Activated naive CD4-positive, alpha-beta T cell (primary cell): ENCODE results near the gene PLPP4.
"Not testable (repeated sequence)": the region's sequence is repeated elsewhere in the genome, so short reads cannot be mapped to it uniquely, and the experiment has no call there.

ENCODE experiments used
- DNase-seq, 4 experiments: peaks; one replicate each; lab custom pipeline; 2025; lab: John Stamatoyannopoulos, UW

The PLPP4 gene

GRCh38 chr10:120490288-120490687 is 33.3 kb downstream of the PLPP4 start:
- DNase-seq = no peak

- no peak for DNase-seq
These were observed 35.3 kb downstream of the PLPP4 start for GRCh38 chr10:120492346-120492745.

GRCh38 chr10:120493411-120494312 is 36.6 kb downstream of the PLPP4 start:
- no peak for DNase-seq

GRCh38 chr10:120494313-120494710 is 37.3 kb downstream of the PLPP4 start:
- no peak for DNase-seq

GRCh38 chr10:120495226-120496009 is 38.4 kb downstream of the PLPP4 start:
- no peak for DNase-seq

- DNase-seq = no peak
These were observed 42.9 kb downstream of the PLPP4 start for GRCh38 chr10:120499883-120500282.

- no peak for DNase-seq
These were observed 46.7 kb downstream of the PLPP4 start for GRCh38 chr10:120503689-120504088.

- not testable (repeated sequence) for DNase-seq
These were observed 47.2 kb downstream of the PLPP4 start for GRCh38 chr10:120504227-120504626.

GRCh38 chr10:120505056-120505455 is 48.0 kb downstream of the PLPP4 start:
- DNase-seq = no peak

- no peak for DNase-seq
These were observed 48.8 kb downstream of the PLPP4 start for GRCh38 chr10:120505866-120506265.

GRCh38 chr10:120506674-120507073 is 49.6 kb downstream of the PLPP4 start:
- DNase-seq = no peak

GRCh38 chr10:120507175-120507574 is 50.1 kb downstream of the PLPP4 start:
- DNase-seq = no peak

GRCh38 chr10:120507651-120508050 is 50.6 kb downstream of the PLPP4 start:
- no peak for DNase-seq

GRCh38 chr10:120508393-120508792 is 51.4 kb downstream of the PLPP4 start:
- DNase-seq = no peak

- no peak for DNase-seq
These were observed 51.9 kb downstream of the PLPP4 start for GRCh38 chr10:120508966-120509365.

- DNase-seq = no peak
These were observed 54.1 kb downstream of the PLPP4 start for GRCh38 chr10:120511165-120511564.

GRCh38 chr10:120513307-120513796 is 56.3 kb downstream of the PLPP4 start:
- no peak for DNase-seq

- DNase-seq = no peak
These were observed 57.1 kb downstream of the PLPP4 start for GRCh38 chr10:120514035-120514620.

- DNase-seq = no peak
These were observed 57.9 kb downstream of the PLPP4 start for GRCh38 chr10:120514959-120515358.

GRCh38 chr10:120515741-120516140 is 58.7 kb downstream of the PLPP4 start:
- no peak for DNase-seq

GRCh38 chr10:120516426-120516825 is 59.4 kb downstream of the PLPP4 start:
- no peak for DNase-seq

- DNase-seq = no peak
These were observed 60.2 kb downstream of the PLPP4 start for GRCh38 chr10:120517196-120517595.
